ENCODE data around the gene YTHDF1.

DNA sequence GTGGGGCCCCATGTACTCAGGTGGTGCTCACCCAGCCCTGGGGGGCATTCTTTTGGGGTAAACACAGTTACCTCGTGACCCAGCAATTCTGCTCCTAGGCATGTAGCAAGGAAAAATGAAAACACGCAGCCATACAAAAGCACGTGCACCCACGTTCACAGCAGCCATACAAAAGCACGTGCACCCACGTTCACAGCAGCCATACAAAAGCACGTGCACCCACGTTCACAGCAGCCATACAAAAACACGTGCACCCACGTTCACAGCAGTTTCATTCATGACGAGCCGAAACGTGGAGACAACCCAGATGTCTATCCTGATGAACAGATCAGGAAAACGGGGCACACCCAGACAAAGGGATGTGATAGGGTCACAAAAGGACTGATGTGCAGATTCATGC lies 57.1 kb downstream of the YTHDF1 start:
- TF ChIP-seq, protein P1, sequence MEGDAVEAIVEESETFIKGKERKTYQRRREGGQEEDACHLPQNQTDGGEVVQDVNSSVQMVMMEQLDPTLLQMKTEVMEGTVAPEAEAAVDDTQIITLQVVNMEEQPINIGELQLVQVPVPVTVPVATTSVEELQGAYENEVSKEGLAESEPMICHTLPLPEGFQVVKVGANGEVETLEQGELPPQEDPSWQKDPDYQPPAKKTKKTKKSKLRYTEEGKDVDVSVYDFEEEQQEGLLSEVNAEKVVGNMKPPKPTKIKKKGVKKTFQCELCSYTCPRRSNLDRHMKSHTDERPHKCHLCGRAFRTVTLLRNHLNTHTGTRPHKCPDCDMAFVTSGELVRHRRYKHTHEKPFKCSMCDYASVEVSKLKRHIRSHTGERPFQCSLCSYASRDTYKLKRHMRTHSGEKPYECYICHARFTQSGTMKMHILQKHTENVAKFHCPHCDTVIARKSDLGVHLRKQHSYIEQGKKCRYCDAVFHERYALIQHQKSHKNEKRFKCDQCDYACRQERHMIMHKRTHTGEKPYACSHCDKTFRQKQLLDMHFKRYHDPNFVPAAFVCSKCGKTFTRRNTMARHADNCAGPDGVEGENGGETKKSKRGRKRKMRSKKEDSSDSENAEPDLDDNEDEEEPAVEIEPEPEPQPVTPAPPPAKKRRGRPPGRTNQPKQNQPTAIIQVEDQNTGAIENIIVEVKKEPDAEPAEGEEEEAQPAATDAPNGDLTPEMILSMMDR (IDR thresholded peaks at IDR 0.05): no peak
- TF ChIP-seq POLR2A (IDR thresholded peaks at IDR 0.05): no peak

Measured in vagina (tissue), 2 donors.